ENCODE data around the gene QPRT. TPM values are rescaled to one million over a fixed set of nuclear protein-coding genes. Genes with fewer than 3 reads are reported as not detected.
"Not testable (repeated sequence)": the region's sequence is repeated elsewhere in the genome, so short reads cannot be mapped to it uniquely, and the experiment has no call there.

The QPRT gene
- total and polyA plus RNA-seq, 2 donors (not counting 3 experiments of a cell fraction or from before 2014, with no cell fraction given): 0.40 to 0.44 TPM

DNA sequence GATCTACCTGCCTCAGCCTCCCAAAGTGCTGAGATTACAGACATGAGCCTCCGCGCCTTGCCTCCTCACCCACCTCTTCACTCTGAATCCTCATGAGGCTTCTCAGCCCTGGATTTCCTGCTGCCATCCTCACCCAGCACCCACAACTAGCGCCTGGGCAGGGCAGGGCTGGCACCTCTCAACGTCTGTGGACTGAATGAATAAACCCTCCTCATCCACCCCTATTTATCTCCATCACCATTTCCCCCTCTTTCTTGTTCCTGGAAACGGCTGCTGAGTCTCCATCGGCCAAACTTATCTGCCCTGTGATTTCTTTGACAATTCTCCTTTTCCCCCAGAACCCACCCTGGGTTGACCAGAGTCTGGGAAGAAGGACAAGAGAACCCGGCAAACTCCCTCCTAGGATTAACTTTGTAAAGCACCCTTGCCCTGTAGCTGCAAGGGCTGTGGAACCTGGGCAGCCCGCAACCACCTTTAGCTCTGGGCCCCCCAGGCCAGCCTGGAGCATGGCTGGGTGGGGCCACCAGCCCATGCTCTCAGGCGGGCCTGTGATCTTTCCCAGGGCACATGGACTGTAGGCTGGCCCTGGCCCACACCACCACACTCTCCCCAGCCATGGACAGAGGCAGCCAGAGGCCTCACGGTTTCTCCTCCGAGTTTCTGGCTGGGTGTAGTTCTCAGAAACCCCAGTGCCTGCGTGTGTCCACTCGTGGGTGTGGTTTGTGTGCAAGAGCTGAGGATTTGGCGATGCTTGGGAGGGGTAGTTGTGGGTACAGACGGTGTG, 13.5 kb upstream of the QPRT start:
- no peaks in the 10 kb centered on the region for H3K79me2 ChIP-seq (ENCODE audit: control insufficient read depth, insufficient read depth, low read length)
- CTCF ChIA-PET: no interaction called here
- no peaks in the 10 kb centered on the region for H3K36me3 ChIP-seq (ENCODE audit: control insufficient read depth in 2 of 2, extremely low read depth in 1 of 2, insufficient read depth in 2 of 2, low read length in 2 of 2)
- no peaks in the 10 kb centered on the region for H3K9me1 ChIP-seq (replicated peaks; ENCODE audit: control insufficient read depth, extremely low read depth, insufficient read depth, low read length)
- H3K27me3 ChIP-seq (ENCODE audit: control insufficient read depth in 2 of 2, insufficient read depth in 2 of 2, low read length in 2 of 2): no peaks in the 10 kb centered on the region
- H3K4me1 ChIP-seq (ENCODE audit: control insufficient read depth, extremely low read depth, insufficient read depth, low read length): no peaks in the 10 kb centered on the region
- no peaks in the 10 kb centered on the region for H3K9me3 ChIP-seq (replicated peaks; ENCODE audit: control insufficient read depth, insufficient read depth, low read length)
- no peak for FAIRE-seq
- H2AFZ ChIP-seq (ENCODE audit: low read depth, low read length): no peak overlapping the region
- dilution Hi-C loops (cut with MboI; ENCODE audit: extremely low pct_ligation_motif_present, low sequenced_read_pairs): no loop called here
- POLR2A ChIA-PET: no interaction called here
- BruUV-seq (replicated peaks): no TSS peak
- H3K27ac ChIP-seq (ENCODE audit: insufficient read depth, low read depth, low read length): no peak overlapping the region
- no peak for DNase-seq (ENCODE audit: low read depth, low spot score)
- H3K4me3 ChIP-seq (replicated peaks in 1 of 3; ENCODE audit: insufficient read depth in 1 of 3, low read depth in 1 of 3, low read length in 3 of 3): no peak overlapping the region
- intact Hi-C loops (cut with micrococcal nuclease): no loop called here
- no peak for TF ChIP-seq EZH2 (IDR thresholded peaks at IDR 0.05; ENCODE audit: borderline replicate concordance, low read depth, low read length, severe bottlenecking)
- TF ChIP-seq JUN (IDR thresholded peaks at IDR 0.05; ENCODE audit: borderline replicate concordance, insufficient read depth, insufficient read length, low read depth): no peak
- TF ChIP-seq, protein P1, sequence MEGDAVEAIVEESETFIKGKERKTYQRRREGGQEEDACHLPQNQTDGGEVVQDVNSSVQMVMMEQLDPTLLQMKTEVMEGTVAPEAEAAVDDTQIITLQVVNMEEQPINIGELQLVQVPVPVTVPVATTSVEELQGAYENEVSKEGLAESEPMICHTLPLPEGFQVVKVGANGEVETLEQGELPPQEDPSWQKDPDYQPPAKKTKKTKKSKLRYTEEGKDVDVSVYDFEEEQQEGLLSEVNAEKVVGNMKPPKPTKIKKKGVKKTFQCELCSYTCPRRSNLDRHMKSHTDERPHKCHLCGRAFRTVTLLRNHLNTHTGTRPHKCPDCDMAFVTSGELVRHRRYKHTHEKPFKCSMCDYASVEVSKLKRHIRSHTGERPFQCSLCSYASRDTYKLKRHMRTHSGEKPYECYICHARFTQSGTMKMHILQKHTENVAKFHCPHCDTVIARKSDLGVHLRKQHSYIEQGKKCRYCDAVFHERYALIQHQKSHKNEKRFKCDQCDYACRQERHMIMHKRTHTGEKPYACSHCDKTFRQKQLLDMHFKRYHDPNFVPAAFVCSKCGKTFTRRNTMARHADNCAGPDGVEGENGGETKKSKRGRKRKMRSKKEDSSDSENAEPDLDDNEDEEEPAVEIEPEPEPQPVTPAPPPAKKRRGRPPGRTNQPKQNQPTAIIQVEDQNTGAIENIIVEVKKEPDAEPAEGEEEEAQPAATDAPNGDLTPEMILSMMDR (IDR thresholded peaks at IDR 0.05; ENCODE audit: extremely low read depth in 1 of 2, insufficient read depth in 1 of 2, low read depth in 1 of 2, low read length in 2 of 2): no peak
- TF ChIP-seq, protein P2, sequence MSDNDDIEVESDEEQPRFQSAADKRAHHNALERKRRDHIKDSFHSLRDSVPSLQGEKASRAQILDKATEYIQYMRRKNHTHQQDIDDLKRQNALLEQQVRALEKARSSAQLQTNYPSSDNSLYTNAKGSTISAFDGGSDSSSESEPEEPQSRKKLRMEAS (IDR thresholded peaks at IDR 0.05; ENCODE audit: insufficient read depth, insufficient read length): no peak
- no peak for TF ChIP-seq MYC (IDR thresholded peaks at IDR 0.05; ENCODE audit: low read depth, low read length)
- TF ChIP-seq GATA2 (IDR thresholded peaks at IDR 0.05; ENCODE audit: insufficient read depth, insufficient read length, low read depth, low read length): no peak
- TF ChIP-seq FOS (IDR thresholded peaks at IDR 0.05; ENCODE audit: borderline replicate concordance, insufficient read depth, low read length): no peak
- no peak for TF ChIP-seq POLR2AphosphoS5 (IDR thresholded peaks at IDR 0.05; ENCODE audit: insufficient read depth, low read depth, low read length)
- H3K4me2 ChIP-seq (ENCODE audit: insufficient read depth, low read length): no peak overlapping the region
- no peaks in the 10 kb centered on the region for H4K20me1 ChIP-seq (replicated peaks; ENCODE audit: control insufficient read depth, extremely low read depth, insufficient read depth, low read length)
- no peak overlapping the region for H3K9ac ChIP-seq (replicated peaks; ENCODE audit: extremely low read depth, insufficient read depth, low read length)

DNA sequence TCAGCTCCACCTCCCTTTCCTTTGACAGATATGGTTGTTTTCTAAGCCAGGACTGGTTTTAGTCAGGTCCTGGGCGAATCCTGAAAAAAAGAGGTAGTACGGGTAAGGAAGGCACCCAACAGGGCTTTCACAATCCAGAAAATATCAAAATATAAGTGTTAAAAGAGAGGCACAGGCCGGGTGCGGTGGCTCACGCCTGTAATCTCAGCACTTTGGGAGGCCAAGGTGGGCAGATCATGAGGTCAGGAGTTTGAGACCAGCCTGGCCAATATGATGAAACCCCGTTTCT, 11.7 kb upstream of the QPRT start:
- FAIRE-seq; H3K9me1 ChIP-seq (replicated peaks; ENCODE audit: control insufficient read depth, extremely low read depth, insufficient read depth, low read length); H3K4me2 ChIP-seq (ENCODE audit: insufficient read depth, low read length); H2AFZ ChIP-seq (ENCODE audit: low read depth, low read length); H4K20me1 ChIP-seq (replicated peaks; ENCODE audit: control insufficient read depth, extremely low read depth, insufficient read depth, low read length); H3K9me3 ChIP-seq (replicated peaks; ENCODE audit: control insufficient read depth, insufficient read depth, low read length); POLR2A ChIA-PET; H3K79me2 ChIP-seq (ENCODE audit: control insufficient read depth, insufficient read depth, low read length); dilution Hi-C loops (cut with MboI; ENCODE audit: extremely low pct_ligation_motif_present, low sequenced_read_pairs); H3K4me1 ChIP-seq (ENCODE audit: control insufficient read depth, extremely low read depth, insufficient read depth, low read length); H3K27me3 ChIP-seq (ENCODE audit: control insufficient read depth in 2 of 2, insufficient read depth in 2 of 2, low read length in 2 of 2); BruUV-seq (replicated peaks); intact Hi-C loops (cut with micrococcal nuclease); H3K9ac ChIP-seq (replicated peaks; ENCODE audit: extremely low read depth, insufficient read depth, low read length); H3K4me3 ChIP-seq (replicated peaks in 1 of 3; ENCODE audit: insufficient read depth in 1 of 3, low read depth in 1 of 3, low read length in 3 of 3); H3K27ac ChIP-seq (ENCODE audit: insufficient read depth, low read depth, low read length); DNase-seq (ENCODE audit: low read depth, low spot score); H3K36me3 ChIP-seq (ENCODE audit: control insufficient read depth in 2 of 2, extremely low read depth in 1 of 2, insufficient read depth in 2 of 2, low read length in 2 of 2): not testable (repeated sequence)
- CTCF ChIA-PET: interaction anchor here (1.2 kb wide), 1 partner anchor 24 kb away, joined by 5 read pairs; no protein-coding TSS in a partner anchor

Data from endothelial cell of umbilical vein (primary cell).